ENCODE data around the gene BRD9.
"Not testable (repeated sequence)": the region's sequence is repeated elsewhere in the genome, so short reads cannot be mapped to it uniquely, and the experiment has no call there.

BRD9 gene

GRCh38 chr5:922436-923280 is 30.1 kb upstream of the BRD9 start:
- no peak for DNase-seq (ENCODE audit: low read depth in 2 of 2)

DNA sequence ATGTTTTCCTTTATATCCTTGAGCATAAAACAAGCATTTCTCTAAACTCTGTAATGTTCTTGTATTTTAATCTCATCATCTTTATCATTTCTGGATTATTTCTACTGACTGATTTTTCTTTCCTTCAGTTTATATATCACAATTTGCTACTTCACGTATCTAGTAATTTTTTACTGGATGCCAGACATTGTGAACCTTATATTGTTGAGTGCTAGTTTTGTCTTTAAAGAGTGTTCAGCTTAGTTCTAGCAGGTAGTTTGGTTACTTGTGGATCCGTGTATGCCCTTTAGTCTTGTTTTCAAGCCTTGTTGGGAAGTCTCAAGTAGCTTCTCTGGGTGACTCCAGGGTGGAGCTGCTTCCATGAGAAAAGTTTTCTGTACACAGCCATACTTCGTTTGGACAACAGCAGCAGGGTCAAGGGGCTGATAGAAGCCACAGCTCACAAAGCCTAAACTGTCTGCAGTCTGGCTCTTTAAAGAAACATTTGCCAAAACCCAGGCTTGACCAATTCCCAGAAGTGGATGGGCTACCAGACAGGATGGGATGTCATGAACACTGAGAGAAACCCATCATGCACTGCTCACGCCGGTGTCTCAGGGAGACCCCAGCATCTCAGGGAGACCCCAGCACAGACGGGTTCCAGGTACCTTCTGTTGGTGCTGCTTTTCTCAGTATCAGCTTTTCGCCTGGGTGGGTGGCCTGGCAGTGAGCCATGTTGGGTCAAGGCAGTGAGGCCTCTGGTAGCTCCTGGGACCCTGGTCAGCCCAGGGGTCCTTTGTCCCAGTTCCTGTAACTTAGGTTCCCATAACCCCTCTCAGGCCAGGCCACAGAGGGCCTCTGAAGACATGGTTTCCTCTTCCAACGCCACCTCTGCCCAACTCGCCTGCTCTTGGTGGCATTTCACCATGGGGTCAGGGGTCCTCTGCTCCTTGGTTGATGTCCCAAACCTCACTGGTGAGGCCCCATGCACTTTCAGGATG is 29.1 kb upstream of the BRD9 start:
- no peak for DNase-seq (ENCODE audit: low read depth in 2 of 2)

GRCh38 chr5:920321-920720 is 27.7 kb upstream of the BRD9 start:
- DNase-seq (ENCODE audit: low read depth in 2 of 2), result no peak

DNA sequence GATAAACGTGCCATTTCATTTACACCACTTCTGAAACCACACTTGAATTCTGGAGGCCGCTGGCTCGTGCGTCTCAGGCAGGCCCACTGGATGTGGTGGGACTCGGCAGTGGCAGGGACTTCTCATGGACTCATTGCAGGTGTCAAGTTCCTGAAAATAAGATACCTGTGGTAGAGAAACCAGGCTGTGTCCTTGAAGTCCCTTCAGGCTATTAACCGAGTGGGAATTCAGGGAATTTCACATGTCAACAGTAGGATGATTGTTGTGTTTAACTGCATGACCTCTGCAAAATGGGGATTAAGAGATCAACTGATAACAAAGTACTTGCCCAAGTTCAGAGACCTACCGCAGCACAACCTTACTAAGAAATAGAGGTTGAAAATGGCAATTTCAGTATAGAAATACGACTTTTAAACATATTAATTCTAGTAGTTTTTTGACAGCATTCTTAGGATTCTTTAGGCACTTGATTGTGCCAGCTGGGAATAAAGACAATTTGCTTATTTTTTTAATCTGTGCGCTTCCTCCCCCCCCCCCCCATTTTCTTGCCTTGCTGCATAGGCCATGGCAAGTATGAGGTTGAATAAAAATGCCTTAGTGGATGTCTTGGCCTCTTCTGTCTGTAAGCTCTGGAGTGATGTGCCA is 26.9 kb upstream of the BRD9 start:
- DNase-seq (ENCODE audit: low read depth in 2 of 2), result no peak

DNA sequence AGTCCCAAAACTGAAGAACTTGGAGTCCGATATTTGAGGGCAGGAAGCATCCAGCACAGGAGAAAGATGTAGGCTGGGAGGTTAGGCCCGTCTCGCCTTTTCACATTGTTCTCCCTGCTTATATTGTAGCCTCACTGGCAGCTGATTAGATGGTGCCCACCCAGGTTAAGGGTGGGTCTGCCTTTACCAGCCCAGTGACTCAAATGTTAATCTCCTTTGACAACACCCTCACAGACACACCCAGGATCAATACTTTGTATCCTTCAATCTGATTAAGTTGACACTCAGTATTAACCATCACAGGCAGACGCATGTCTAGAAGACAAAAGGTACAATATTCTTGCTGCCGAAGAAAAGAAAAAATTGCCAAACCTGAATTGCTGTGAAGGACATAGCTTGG is 26.1 kb upstream of the BRD9 start:
- DNase-seq (ENCODE audit: low read depth in 2 of 2), result not testable (repeated sequence)

DNA sequence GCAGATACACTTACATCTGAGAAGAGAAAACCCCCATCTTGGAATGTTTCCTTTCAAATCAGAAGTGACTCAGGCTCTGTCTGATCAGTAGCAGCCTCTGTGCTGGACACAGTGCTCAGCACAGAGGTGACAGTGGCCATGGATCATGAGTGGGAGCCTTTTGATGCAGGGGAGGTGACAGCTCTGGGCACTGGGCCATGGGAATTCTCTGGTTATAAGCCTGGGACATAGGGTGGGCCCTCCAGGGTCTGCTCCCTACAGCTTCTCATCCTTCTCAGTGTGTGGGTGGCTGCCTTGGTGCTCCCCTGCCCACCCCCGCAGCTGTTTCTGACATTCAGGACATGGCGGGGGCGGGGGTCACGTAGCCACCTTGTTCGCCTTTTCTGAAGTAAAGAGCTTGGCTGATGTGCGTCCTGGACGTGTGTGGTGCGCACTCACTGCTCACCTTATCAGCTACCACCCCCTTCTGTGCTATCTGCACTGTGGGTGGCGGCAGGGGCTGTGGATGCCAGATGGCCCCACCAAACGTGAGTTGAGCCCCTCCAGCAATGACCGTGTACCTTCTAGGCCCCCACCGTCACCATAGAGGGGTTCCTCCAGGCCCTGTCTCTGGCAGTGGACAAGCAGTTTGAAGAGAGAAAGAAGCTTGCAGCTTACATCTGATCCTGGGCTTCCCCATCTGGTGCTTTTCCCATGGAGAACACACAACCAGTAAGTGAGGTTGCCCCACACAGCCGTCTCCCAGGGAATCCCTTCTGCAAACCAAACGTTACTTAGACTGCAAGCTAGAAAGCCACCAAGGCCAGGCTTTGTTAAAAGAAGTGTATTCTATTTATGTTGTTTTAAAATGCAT is 24.1 kb upstream of the BRD9 start:
- no peak for DNase-seq (ENCODE audit: low read depth in 2 of 2)

- DNase-seq (ENCODE audit: low read depth in 2 of 2), result no peak
These were observed 23.3 kb upstream of the BRD9 start for GRCh38 chr5:915946-916345.

- DNase-seq (ENCODE audit: low read depth in 2 of 2), result not testable (repeated sequence)
These were observed 22.7 kb upstream of the BRD9 start for GRCh38 chr5:915346-915745.

DNA sequence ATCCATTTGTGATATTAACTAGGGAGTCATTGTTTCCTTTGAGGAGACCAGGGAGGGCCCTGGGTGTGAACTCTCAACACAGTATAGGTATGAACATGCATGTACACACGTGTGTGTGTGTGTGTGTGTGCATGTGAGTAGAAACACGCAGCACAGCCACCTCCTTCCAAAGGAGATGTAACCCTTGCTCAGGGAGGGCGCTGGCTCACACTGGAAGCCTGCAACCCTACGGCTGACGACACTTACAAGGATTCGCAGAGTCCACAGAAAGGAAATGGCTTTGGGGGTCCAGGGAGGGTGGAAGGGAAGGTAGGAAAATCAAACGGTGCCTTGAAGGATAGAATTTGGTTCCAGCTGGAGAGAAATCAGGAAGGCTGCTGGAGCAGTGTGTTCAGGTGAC is 22.0 kb upstream of the BRD9 start:
- DNase-seq (ENCODE audit: low read depth in 2 of 2), result no peak

GRCh38 chr5:914174-914573 is 21.6 kb upstream of the BRD9 start:
- DNase-seq (ENCODE audit: low read depth in 2 of 2), result no peak

GRCh38 chr5:912280-913091 is 19.9 kb upstream of the BRD9 start:
- DNase-seq (ENCODE audit: low read depth in 2 of 2), result peak; percentile 61 to 70

GRCh38 chr5:911601-912000 is 19.0 kb upstream of the BRD9 start:
- DNase-seq (ENCODE audit: low read depth in 2 of 2), result no peak

- no peak for DNase-seq (ENCODE audit: low read depth in 2 of 2)
These were observed 18.2 kb upstream of the BRD9 start for GRCh38 chr5:910769-911160.

DNA sequence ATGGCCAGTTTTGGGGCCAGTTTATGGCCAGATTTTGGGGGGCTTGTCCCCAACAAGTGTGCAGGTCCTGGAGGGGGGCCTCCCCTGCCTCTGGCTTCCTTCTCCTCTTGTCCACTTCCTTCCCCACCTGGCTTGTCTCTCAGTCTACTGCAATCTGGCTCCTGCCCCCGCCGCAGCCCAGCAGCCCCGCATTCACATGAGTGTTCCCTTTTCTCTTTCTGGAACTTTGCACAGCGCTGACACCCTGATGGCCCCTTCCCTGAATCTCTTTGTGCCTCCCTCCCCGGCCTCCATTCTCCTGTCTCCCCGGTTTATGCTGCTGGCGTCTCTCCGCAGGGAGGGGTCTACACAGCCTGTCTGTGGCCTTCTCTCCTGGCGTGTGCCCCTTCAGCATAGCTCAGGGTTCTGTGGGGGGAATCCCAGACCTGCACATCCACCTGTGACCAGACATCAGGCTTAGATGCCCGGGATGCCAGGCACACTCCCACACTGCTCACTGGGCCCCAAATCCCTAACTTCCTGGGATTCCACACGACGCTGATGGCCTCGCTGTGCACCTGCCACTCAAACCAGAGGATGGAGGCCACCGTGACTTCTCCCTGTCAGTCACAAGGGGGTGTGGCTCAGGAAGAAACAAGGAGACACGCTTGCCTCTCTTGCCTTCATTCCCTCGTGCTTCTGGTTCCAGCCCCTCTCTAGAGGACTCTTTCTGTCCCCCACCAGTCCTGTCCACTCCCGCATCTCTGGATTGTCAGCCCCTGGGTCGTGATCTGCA is 17.6 kb upstream of the BRD9 start:
- no peak for DNase-seq (ENCODE audit: low read depth in 2 of 2)

DNA sequence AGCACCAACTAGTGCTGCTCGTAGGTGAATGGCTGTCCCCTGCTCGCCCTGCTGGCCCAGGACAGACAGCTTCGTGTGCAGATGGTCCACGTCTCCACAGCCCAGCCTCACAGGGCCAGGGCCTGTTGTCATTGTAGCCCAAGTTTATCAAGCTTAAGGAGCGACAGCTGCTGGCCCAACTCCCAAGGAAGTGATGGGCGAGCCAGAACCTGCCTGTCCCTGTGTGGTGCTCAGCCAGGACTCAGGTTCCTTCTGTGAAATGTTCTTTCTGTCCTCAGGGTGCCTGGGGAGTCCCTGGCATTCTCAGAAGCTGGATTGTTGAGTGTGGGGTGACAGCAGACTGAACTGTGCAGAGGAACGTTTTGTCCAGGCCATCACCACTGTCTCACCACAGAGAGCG is 16.5 kb upstream of the BRD9 start:
- no peak for DNase-seq (ENCODE audit: low read depth in 2 of 2)

- no peak for DNase-seq (ENCODE audit: low read depth in 2 of 2)
These were observed 15.6 kb upstream of the BRD9 start for GRCh38 chr5:908172-908571.

DNA sequence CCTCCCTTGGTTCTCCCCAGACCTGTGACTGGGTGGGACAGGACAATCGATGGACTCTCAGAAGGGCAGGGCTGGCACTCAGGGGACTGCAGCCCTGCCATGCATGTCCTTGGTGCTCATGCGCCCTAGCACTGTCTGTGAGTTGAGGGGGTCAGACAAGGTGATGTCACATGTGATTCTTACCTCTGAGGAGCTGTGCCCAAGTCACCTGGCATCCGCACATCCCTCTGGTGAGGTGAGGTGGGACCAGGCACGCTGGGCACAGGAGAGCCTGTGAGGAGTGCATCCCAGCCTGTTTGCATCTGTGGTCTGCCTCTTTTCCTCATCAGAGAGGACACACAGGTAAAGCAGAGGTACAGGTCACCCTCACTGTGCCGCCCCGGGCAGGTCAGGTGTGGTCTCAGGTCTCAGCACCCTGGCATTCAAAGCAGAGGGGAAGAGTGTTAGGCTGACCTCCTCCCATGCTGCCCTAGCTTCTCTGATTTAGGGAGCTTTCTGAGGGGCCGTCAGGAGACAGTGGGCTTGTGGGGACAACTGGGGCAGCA is 14.8 kb upstream of the BRD9 start:
- no peak for DNase-seq (ENCODE audit: low read depth in 2 of 2)

DNA sequence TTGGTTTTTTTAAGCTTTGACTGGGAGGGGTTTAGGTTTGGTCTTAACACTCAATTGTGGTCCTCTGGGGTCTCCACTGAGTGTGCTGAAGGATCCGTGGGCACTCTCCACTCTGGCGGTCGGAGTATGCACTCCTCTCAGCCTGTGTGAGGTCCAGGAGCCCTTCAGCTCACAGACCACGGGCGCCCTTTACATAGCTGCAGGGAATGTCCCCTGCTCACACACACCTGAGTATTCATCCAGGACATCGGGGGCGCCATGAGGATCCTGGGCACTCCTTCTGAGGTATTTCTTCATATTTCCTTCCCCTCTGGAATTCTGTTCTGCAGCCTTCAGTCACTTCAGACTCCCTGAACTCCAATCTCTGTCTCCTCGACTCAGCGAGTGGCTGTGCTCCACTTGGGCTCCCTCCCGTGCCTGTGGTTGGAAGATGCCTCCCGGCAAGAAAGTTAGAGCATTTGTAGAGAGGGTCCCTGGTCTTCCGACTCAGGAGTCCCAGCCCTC is 12.6 kb upstream of the BRD9 start:
- no peak for DNase-seq (ENCODE audit: low read depth in 2 of 2)

DNA sequence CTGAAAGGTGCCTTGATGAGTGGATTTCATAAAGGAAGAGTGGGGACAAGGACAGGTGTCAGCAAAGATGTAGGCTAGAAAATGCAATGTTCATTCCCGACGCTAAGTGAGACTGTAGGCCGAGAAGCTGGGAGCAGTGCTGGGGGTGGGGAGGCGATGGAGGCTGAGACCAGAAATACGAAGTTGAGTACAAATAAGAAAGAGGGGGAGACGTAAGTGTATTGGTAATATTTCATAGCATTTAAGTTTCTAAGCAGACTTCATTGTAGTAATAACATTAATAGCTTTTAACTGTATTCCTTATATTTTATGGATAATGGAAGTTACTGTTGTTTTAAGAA is 11.1 kb upstream of the BRD9 start:
- DNase-seq (ENCODE audit: low read depth in 2 of 2), result no peak
